Stimulated activated CD4-positive, alpha-beta T cell treated with anti-CD3 and anti-CD28 coated beads, TNF-alpha, amount 100 ng/mL, for 4 hours (primary cell): ENCODE data around the gene NR1D1.
A peak's percentile ranks its signal among the peaks of the same experiment; 100 is the strongest.

ENCODE experiments used
- DNase-seq, 3 experiments: peaks; one replicate each; pipeline ENCODE4 v3.0.0-alpha.2; 2020; ENCODE audit warnings: low read depth in 3 of 3

NR1D1 gene

DNA sequence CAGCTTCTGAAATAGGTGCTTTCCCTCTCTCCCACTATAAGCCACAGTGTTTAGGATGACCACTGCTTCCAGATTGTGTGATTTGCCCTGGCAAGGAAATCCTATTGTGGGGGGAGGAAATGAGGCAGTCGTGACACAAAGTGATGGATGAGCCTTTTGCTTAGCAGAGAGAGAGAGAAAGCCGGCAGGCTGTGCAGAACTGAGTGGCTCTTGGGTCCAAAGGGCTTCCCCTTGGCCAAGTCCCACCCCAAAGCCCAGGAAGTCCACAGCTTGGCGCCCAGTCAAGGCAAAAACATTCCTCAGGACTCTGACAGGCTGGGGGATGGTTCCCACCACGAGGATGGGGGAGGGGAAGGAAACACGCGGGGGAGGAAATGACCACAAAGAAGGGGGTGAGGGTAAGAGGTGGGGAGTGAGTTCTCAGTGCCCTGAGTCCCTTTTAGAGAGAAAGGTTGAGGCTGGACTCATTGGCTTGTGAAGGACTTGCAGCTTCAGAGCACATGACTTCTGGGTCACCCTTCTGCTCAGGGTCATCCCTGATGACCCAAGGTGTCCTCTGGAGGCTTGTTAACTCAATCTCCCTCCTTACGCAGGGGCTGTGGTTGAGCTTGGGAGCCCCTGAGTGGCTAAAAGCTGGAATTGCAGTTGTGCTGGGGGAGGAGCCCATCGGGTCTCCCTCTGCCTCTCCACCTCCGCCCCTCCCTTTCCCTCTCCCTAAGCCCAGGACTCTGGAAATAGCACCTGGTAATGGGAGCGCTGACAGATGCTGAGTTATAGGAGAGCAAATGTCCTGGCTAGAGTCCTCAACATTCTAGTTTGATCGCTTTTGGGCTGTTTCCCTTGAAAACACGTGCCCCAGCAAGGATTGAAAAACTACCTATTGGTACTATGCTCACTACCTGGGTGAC is 11.1 kb upstream of the NR1D1 start:
- DNase-seq: no peak

DNA sequence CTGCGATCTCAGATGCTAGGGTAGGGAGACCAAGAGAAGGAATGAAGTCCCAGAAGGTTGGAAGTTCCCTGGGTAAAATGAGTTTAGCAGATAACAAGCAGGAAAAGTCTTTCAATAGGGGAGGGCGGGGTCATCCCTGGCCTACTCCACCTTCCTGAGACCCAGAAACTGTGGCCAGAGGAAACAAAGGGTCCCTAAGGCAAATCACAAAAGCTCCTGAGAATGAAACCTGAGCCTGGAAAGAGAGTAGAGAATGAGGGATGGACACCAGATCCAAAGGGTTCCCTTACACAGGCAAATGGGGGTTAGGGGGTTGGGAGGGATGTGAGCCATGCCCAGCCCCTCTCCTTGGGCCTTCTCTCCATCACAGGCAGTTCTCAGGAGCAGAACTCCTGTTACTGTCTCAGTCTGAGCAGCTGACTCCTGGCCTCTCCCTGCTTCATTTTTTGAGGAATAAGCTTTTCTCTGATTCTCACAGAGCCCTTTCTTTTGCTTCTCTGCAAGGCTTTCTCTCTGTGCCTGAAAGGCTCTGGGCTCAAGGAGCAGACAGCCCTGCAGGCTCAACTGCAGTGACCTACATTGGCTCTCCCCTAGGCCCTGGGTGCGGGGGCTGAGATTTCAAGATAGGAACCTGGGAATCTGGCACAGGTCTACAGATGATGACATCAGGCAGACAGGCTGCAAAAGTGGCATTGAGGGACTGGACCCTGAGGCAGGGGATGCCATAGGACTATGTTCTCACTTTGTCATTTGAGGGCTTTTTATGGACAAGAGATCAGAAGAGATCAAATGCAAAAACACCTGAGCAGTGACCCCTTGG is 9.8 kb upstream of the NR1D1 start:
- no peak for DNase-seq

DNA sequence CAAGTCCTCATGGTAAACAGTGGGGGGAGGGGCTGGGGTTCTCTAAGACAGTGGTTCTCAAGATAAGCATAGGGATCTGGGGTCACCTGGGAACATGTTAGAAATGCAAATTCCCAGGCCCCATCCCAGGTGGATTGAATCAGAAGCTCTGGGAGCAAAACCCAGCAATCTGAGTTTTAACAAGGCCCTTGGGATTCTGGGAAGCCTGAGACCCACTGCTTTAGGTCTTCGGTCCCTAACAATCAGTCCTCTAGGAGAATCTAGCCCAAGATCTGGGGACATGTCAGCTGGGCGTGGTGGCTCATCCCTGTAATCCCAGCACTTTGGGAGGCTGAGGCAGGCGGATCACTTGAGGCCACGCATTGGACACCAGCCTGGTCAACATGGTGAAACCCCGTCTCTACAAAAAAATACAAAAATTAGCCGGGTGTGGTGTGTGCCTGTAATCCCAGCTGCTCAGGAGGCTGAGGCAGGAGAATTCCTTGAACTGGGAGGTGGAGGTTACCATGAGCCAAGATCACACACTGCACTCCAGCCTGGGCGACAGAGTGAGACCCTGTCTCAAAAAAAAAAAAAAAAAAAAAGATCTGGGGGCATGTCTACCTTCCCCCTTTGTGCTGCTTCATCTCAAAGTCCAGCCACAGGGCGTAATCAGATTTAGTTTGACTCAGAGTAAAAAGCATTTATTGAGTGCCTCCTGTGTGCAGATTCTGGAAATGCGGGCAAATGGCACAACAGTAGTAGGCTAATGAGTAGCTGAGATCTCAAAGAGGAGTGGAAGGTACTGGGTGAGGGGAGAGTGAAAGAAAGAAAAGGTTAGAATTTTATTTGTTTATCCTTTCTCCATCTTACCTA is 8.8 kb upstream of the NR1D1 start:
- no peak for DNase-seq

DNA sequence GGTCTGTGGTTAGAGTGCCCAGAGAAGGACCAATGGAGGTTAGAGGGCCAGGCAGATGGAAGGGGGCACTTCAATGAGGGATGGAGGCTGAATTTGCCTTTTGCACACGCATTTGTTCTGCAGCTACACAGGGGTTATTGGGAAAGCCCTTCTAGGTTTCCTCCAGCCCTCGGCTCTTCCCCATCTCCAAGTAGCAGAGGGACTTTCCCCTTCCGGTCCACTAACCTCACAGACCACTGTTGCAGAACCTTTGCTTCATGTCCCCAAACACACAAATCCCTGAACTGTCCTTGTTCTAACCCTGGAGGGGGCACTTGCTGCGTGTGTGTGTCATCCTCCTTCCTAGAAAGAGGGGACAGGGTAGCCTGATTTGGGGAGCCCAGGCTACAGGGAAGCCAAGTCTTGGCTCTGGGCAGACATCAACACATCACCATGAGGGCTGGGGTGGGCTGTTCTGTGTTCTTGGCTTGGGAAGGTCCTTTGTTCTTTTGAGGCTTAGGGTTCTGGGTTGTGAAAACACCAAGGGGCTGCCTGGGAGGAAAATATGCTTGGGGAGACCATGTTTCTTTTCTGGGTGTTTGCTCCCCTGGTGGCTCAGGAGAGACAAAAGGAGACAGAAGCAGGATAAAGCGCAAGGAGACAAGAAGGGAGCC is 7.3 kb upstream of the NR1D1 start:
- DNase-seq: no peak

DNA sequence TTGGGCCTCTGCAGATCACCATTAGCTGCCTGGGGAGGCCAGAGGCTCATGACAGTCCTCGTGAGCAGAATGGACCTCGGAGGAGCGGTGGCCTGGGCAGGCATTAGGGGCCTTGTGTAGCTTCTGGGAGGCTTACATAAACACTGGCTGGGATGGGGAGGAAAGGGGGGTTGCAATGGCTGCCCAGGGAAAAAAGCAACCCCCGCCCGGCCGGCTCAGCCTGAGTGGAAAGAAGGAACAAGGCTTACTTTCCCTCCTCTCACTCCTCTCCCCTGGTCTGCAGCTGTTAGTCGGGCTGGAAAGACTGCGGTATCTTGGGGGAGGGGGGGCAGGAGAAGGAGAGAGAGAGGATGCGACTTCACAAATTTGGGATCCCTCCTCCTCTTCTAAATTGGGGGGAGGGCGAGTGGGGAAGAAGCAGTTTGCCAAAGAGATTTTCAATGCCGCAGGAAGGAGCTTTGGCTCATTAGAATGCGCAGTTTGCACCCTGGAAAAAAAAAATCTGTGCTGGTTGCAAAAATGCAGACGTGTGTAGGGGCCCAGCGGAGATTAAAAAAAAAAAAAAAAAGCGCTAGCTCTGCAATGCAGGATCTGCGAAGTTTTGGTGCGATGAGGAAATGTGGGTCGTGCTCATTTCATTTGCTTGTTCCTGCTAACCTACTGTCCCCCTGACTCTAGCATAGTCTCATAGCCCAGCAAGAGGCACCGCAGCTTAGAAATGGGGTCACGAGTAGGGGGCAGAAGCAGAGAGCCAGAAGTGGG is 6.6 kb upstream of the NR1D1 start:
- no peak for DNase-seq

DNA sequence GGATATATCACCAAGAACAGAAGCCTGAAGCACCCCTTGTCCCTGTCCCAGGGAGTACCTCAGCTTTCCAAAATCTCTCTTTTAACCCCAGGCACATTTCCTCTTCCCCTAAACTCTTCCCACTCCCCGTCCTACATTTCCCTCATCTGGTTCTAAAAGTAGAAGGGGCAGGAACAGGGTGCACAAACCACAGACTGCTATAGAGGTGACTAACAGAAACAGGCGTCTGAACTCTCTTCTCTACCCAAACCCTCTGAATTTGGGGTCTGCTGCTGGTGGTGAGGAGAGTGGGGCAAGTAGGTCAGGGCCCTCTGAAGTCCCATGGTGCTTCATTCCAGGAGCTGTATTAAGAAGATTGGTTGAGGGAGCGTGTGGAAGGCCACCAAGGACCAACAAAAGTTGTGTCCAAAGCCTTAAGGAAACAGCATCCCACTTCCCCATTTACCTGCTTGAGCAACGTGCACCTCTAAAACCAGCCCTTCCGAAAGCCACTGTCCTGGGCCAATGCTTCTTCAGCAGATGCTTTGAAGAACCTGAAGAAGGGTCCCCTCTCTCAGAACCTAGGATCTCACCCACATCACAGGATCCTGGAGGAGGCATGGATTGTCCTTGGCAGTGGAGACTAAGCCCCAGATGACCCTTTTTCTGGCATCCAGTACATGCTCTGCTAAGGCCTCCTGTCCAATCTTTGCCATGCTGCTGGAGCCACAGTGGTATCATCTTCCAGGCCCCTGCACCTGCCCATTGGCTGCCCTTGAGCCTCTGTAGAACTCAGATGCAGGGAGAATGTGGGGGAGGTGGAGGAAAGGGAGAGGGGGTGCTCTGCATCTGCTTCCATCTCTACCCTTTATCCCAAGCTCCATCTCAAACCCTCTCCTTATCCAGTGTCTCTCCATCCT is 5.7 kb upstream of the NR1D1 start:
- DNase-seq: no peak

DNA sequence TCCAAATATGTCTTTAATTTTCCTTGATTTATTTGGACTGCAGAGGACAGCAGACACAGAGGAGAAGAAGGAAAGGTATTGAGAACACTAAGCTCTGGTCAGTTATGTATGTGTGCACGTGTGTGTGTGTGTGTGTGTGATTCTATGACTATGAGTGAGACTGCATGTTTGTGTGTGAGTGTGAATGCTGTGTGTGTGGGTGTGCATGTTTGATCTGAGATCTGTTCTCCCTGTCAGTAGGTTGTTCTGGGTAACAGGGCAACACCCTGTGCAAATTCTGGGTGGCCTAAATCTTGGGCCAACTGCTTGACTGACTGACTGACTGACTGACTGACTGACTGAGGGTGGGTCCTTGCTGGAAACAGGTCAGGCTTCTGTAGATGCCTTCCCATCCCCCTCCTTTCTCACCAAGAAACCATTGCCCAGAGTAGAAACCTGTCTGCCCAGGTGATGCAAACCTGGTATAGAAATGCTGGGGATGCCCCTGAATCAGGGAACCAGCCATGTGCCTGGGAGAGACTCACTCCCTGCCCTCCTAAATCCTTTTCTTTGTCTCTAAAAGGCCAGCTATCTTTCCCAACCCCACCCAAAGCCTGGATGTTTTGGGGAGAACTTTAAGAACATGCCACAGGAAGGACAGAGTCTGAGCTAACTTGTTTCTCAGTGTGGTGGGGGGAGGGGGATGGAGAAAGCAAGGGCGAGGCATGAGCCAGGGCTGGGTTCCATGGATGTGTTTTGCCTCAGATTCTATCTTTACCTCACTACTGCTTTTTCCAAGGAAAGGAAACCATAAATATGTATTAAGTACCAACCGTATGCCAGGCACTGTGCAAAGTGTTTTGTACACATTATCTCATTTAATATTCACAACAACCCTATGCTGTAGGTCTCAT is 4.5 kb upstream of the NR1D1 start:
- DNase-seq: no peak

DNA sequence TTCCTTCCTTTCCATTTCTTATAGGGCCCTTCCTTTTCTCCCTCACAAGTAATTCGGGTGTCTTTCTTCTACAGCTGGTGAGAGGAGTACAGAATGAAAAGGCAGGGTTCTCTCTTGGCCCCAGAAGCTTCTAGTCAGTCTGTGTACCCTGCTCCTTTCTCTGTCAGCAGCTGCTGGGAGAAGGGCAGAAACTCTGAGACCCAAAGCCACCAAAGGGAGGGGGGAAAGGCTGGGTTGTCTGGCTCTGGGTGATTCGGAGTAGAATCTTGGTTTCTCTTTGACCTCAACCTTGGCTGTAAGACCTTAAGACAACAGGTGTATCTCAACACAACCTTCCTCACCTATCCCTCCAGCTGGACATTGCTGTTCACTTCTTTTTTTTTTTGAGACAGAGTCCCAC is 3.3 kb upstream of the NR1D1 start:
- DNase-seq: no peak

DNA sequence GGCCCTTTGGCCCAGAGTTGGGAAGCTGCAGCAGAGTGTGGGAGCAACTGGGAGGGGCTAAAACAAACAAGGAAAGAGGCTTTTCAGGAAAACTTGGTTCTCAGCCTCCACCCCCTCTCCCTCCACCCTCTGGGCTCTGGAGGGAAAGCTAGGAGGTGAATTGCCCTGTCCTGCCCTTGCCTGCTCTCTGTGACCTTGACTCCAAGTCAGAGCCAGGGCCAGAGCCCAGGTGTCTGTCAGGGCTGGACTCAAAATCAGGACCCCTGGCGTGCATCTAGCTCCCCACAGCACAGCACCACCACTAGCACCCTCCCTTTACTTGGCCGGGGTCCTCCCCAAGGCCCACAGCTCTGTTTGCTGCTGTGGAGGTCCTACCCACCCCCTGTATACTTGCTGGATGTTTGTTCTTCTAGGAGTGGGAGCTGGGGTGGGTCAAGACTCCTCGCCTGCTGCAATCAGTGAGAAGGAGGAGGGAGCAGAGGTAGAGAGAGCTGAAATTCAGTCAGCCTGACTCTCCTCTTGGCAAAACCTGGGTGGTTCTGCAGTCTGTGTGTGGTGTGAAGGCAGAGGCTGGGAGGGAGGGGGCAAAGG is 2.8 kb upstream of the NR1D1 start:
- no peak for DNase-seq

DNA sequence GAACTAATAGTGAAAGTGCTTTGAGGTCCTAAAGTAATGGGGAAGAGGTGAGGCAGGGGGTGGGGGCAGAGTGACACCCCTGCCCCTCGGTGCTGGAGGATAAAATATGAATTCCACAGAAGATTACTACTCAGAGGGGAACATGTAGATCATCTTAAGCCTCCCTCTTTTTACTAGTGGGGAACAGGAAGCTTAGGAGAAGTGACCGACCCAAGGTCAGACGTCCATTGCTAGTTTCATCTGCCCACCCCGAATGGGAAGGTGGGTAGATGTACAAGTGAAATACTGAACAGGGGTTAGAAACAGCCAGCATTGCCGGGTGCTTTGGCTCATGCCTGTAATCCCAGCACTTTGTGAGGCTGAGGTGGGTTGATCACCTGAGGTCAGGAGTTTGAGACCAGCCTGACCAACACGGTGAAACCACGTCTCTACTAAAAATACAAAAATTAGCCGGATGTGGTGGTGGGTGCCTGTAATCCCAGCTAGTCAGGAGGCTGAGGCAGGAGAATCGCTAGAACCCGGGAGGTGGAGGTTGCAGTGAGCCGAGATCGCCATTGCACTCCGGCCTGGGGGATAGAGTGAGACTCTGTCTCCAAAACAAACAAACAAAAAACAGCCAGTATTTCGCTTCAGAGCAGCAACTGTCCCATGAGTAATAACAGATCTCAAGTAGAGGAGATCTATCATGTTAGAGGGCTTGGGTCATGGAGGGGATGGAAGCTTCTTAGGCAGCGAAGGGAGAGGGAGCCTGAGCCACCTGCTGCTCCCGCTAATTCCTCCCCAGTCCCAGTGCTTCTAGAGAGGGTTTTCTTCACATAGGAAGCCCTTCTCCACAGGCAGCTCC is 1.2 kb upstream of the NR1D1 start:
- no peak for DNase-seq

DNA sequence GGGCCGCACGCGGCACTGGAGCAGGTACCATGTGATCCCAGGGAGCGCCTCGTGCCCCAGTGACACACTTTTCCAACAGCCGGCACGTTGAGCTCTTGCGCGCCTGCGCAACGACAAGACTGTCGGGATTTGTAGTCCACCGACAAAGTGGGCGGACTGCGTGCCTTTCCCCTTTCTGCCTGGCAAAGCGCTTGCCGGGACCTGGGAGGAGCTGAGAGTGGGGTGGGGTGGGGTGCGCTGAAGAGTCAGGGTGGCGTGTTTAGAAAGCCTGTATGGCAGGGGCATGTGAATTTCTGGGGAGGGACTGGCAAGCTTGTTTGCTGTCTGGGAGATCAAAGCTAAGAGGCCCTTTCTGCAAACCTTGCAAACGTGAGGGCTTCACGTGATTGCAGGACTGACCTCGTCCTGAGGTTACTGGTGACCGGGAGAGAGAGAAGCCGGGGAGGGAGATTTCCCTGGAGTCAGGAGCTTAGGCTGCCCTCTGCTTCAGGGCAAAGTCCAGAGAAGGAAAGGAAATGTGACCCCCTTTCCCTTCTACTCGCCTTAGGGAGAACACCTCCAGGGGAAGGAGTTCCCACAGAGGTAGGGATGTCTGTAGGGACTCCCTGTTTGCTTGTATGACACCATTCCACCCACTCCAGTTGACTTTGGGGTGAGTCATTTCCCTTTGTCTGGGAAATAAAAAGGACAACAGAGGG is 429 bp upstream of the NR1D1 start:
- DNase-seq: peak; percentile 65 to 84 (median 82)

DNA sequence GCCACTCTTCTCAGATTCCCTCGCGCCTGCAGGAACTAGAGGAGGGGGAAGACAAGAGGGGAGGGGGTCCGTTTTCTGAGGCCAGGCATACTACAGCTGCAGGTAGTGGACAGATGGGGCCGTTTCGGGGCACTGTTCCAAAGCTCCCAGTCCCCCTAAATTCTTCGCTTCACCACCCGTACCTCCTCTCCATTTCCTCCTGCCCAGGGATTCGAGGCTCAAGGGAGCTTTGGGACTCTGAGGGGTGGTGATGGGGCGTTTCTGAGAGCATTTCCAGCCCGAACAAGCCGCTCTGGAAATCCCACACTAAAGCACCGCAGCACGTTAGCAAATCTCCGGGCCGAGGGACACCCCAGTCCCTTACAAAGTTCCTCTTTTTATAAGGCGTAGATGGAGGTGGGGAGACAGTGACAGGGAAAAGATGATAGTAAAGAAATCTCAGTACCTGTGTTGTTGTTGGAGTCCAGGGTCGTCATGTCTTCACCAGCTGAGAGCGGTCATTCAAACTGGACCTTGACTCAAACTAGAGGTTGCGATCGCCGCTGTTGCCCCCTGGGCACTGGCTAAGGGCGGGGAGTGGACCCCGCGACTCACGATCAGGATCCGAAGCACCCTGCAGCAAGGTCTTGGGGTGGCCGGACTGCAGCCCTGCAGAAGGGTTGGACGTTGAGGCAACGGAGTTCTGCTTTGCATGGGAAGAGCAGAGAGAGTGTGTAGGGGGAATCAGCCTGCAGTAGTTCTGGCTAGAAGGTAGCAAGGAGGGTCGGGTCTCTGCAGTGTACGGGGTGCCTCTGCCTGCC is 570 bp downstream of the NR1D1 start:
- DNase-seq: no peak

DNA sequence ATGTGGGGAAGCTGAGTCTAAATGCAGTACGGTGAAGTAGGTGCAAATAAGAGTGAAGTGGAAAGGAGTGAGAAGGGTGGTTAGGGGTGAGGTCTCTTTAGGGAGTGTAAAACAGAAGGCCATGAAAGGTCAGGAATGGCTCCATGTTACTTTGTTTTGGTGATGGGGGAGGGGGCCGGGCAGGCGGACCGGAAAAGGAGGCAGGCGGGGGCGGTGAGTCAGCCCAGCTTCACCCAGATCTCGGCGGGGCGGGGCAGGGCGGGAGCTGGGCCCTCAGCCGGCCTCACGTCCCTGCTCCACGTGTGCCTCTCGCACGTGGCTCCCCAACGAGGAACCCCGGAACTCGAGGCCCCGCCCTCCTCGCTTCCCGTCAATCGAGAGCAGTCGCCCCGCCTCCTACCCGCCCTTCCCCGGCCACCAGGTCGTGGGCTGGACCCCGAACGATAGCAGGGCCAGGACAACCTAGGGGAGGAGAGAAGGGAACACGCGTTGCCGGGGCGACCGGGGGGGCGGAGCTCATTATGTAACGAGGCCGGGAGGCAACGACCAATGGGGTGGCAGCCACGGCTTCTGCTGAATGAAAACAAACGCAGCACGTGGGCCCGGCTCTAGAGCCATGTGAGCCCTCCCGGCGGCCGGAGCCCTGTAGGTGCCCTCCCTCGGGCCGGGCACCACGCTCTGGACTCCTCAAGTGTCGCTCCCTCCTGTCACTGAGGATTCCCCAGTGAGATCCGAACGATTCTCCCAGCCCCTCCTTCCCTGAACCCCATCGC is 1.4 kb downstream of the NR1D1 start:
- peak; percentile 98 to 99 (median 99) for DNase-seq

DNA sequence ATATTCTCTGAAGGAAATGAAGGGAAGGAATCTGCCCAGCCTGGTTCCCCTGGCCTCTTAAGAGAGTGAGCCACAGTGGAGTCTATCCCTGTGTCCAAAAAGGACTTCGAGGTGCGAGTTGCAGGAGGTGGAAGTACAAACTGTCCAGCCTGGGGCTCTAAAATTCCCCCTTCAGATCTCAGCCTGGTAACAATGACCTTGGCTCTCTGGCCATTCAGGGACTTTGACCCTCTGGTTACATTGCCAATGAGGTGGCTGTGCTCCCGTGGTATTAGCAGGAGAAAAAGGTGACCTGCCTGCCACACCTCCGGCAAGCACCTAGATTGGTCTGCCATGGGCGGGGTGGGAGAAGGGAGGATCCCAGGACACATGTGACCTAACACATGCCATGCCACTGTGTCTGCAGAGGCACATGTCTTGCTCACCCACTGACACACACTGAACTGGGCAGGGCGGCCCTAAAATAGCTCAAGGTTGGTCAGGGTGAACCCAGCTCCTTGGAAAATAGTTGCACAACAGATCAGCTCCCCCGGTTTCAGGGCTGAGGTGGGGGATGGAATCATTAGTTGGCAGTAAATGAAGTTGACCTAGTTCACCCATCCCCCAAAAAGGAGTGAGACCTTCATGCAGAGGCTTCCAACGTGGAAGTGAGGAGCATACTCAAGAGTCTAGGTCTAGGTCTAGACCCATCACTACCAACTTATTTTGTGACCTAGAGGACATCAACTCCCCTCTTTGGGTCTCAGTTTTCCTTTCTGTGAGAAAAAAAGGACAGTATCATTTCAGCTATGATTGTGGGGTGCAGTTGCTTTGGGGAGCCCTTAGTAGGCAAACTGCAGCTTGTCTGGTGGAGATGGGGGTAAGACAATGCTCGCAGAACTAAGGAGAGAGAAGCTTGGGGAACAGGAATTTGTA is 2.2 kb downstream of the NR1D1 start:
- DNase-seq: no peak
